ENCODE measurements around the gene HSPA5. TPM values are rescaled to one million over a fixed set of nuclear protein-coding genes. Genes with fewer than 3 reads are reported as not detected.

HSPA5 gene
- total and polyA plus RNA-seq, 10 of the 15 experiments (the other 5 are each of a cell fraction or from before 2014, with no cell fraction given): 39.8 to 517 (median 105) TPM

GRCh38 chr9:125189011-125189360, 52.2 kb downstream of the HSPA5 start:
- no peak for FAIRE-seq
- Histone ChIP-seq H3K9ac (ENCODE audit: control insufficient read depth, insufficient read depth, low read length) (peak overlapping the region; percentile 98), H3K27me3 (replicated peaks in 1 of 2; ENCODE audit: control insufficient read depth in 2 of 2, insufficient read depth in 2 of 2, low read length in 1 of 2) (no peaks in the 10 kb centered on the region), H3K4me1 (ENCODE audit: control insufficient read depth, insufficient read depth, low read length) (peaks cover 4% of the 10 kb centered on the region), H2AFZ (ENCODE audit: control insufficient read depth, low read depth, low read length) (peak overlapping the region; percentile 88), H3K4me3 (peak overlapping the region; percentile 93), H4K20me1 (ENCODE audit: control insufficient read depth, insufficient read depth) (no peaks in the 10 kb centered on the region), H3K79me2 (ENCODE audit: control insufficient read depth, insufficient read depth, low read length) (peaks cover 50% of the 10 kb centered on the region), H3K36me3 (ENCODE audit: control insufficient read depth in 2 of 2, insufficient read depth in 2 of 2, low read length in 1 of 2) (peaks cover 0 to 1% of the 10 kb centered on the region in 2 experiments; a peak in 1 of 4 replicates), H3K27ac (ENCODE audit: control insufficient read depth, insufficient read depth) (peak overlapping the region; percentile 89), H3K4me2 (ENCODE audit: control insufficient read depth, insufficient read depth) (peak overlapping the region; percentile 77), H3K9me3 (replicated peaks; ENCODE audit: control insufficient read depth, insufficient read depth, low read length) (no peaks in the 10 kb centered on the region)
- ChIA-PET RAD21 (ENCODE audit: unreplicated experiment) (interaction anchor here (0.9 kb wide), 1 partner anchor 903 kb away, joined by 3 read pairs; no protein-coding TSS in a partner anchor), SMC1A (ENCODE audit: uncharacterized antibody, unreplicated experiment) (interaction anchor here (0.9 kb wide), 1 partner anchor 52 kb away, joined by 3 read pairs; the partner anchor contains the start of gene HSPA5), POLR2A (interaction anchor here (0.5 to 0.9 kb wide), 2 partner anchors 52 to 72 kb away, joined by 3 to 8 read pairs; partner anchors contain the start of gene HSPA5), CTCF (interaction anchor here (0.7 to 0.8 kb wide), 2 partner anchors 10 to 28 kb away, joined by 3 read pairs; no protein-coding TSS in a partner anchor)
- intact Hi-C loops (cut with micrococcal nuclease; ENCODE audit: unreplicated experiment) (loop anchor here (2.0 kb wide), 1 partner anchor 72 kb away; the partner anchor contains the start of gene GAPVD1), in situ Hi-C loops (cut with MboI) (no loop called here)
- peak; percentile 58 for ATAC-seq
- BruUV-seq (replicated peaks): TSS peak; percentile 88
- TF ChIP-seq SIN3A (IDR thresholded peaks at IDR 0.05; ENCODE audit: low read depth, low read length) (peak; percentile 25; the same call in 1 of the 2 replicates), TARDBP (IDR thresholded peaks at IDR 0.05; ENCODE audit: borderline replicate concordance) (no peak)
- WGBS (ENCODE audit: insufficient coverage, insufficient replicate concordance, low lambda C conversion rate, missing lambda C conversion rate): 1% methylated on average over 24 of the region's 26 CpGs
- no peak for DNase-seq (ENCODE audit: low read depth, low spot score)

Small RNAs within 50 kb of the gene (small RNA-seq; reads per million reads assigned to genes)
- gene AL354710.1: not detected

Other genes with a start within 250 kb of the HSPA5 start
- 5.7 and 7.7 TPM in 2 replicates for gene SCAI, start 97.8 kb downstream of the HSPA5 start, total RNA-seq (2014; rRNA removed)
- 5.6 and 7.2 TPM in 2 replicates for gene SCAI, start 97.8 kb downstream of the HSPA5 start, total RNA-seq (2014; rRNA removed; fragmentation: Illumina TruSeq; extraction: Trizol)
- gene SCAI, start 97.8 kb downstream of the HSPA5 start, total RNA-seq (2021): 6.9 and 8.1 TPM in 2 replicates
- gene SCAI, start 97.8 kb downstream of the HSPA5 start, polyA plus RNA-seq (2011; rRNA removed): 8.8 and 12.4 TPM in 2 replicates
- 3.2 and 3.5 TPM in 2 replicates for gene SCAI, start 97.8 kb downstream of the HSPA5 start, polyA plus RNA-seq (2014; fragmentation: Illumina TruSeq; extraction: Trizol)
- gene SCAI, start 97.8 kb downstream of the HSPA5 start, polyA plus RNA-seq (2014; fragmentation: Nextera tagmentation; extraction: Ambion mirVana): under 1 TPM; 0.52 to 0.82 TPM
- gene SCAI, start 97.8 kb downstream of the HSPA5 start, polyA plus RNA-seq (2014; rRNA removed): 2.6 and 3.4 TPM in 2 replicates
- 1 to 10 TPM; 4.9 to 5.3 TPM for gene SCAI, start 97.8 kb downstream of the HSPA5 start, polyA plus RNA-seq (2016; fragmentation: Nextera tagmentation; extraction: Ambion mirVana)
- gene PPP6C, start 51.5 kb downstream of the HSPA5 start, total RNA-seq (2014; rRNA removed): 27.2 and 34.8 TPM in 2 replicates
- 35.1 and 35.3 TPM in 2 replicates for gene PPP6C, start 51.5 kb downstream of the HSPA5 start, total RNA-seq (2014; rRNA removed; fragmentation: Illumina TruSeq; extraction: Trizol)
- 41.2 and 43.4 TPM in 2 replicates for gene PPP6C, start 51.5 kb downstream of the HSPA5 start, total RNA-seq (2021)
- gene PPP6C, start 51.5 kb downstream of the HSPA5 start, polyA plus RNA-seq (2011; rRNA removed): 45.3 and 67.8 TPM in 2 replicates
- gene PPP6C, start 51.5 kb downstream of the HSPA5 start, polyA plus RNA-seq (2014; fragmentation: Illumina TruSeq; extraction: Trizol): 38.8 and 46.0 TPM in 2 replicates
- gene PPP6C, start 51.5 kb downstream of the HSPA5 start, polyA plus RNA-seq (2014; fragmentation: Nextera tagmentation; extraction: Ambion mirVana): 10 to 100 TPM; 26.8 to 33.8 TPM
- 23.9 and 27.4 TPM in 2 replicates for gene PPP6C, start 51.5 kb downstream of the HSPA5 start, polyA plus RNA-seq (2014; rRNA removed)
- 10 to 100 TPM; 39.7 to 40.2 TPM for gene PPP6C, start 51.5 kb downstream of the HSPA5 start, polyA plus RNA-seq (2016; fragmentation: Nextera tagmentation; extraction: Ambion mirVana)
- gene RABEPK, start 40.8 kb downstream of the HSPA5 start, total RNA-seq (2014; rRNA removed): 32.3 TPM in 2 replicates
- gene RABEPK, start 40.8 kb downstream of the HSPA5 start, total RNA-seq (2014; rRNA removed; fragmentation: Illumina TruSeq; extraction: Trizol): 28.1 and 29.1 TPM in 2 replicates
- gene RABEPK, start 40.8 kb downstream of the HSPA5 start, total RNA-seq (2021): 26.9 and 27.7 TPM in 2 replicates
- 33.6 and 41.6 TPM in 2 replicates for gene RABEPK, start 40.8 kb downstream of the HSPA5 start, polyA plus RNA-seq (2011; rRNA removed)
- 30.6 and 32.4 TPM in 2 replicates for gene RABEPK, start 40.8 kb downstream of the HSPA5 start, polyA plus RNA-seq (2014; fragmentation: Illumina TruSeq; extraction: Trizol)
- 10 to 100 TPM; 41.7 to 59.8 TPM for gene RABEPK, start 40.8 kb downstream of the HSPA5 start, polyA plus RNA-seq (2014; fragmentation: Nextera tagmentation; extraction: Ambion mirVana)
- 29.2 and 37.2 TPM in 2 replicates for gene RABEPK, start 40.8 kb downstream of the HSPA5 start, polyA plus RNA-seq (2014; rRNA removed)
- gene RABEPK, start 40.8 kb downstream of the HSPA5 start, polyA plus RNA-seq (2016; fragmentation: Nextera tagmentation; extraction: Ambion mirVana): 10 to 100 TPM; 46.3 to 52.4 TPM
- 30.4 and 31.2 TPM in 2 replicates for gene GAPVD1, start 20.5 kb upstream of the HSPA5 start, total RNA-seq (2014; rRNA removed)
- gene GAPVD1, start 20.5 kb upstream of the HSPA5 start, total RNA-seq (2014; rRNA removed; fragmentation: Illumina TruSeq; extraction: Trizol): 27.6 and 31.6 TPM in 2 replicates
- 29.6 and 30.1 TPM in 2 replicates for gene GAPVD1, start 20.5 kb upstream of the HSPA5 start, total RNA-seq (2021)
- 15.9 and 17.8 TPM in 2 replicates for gene GAPVD1, start 20.5 kb upstream of the HSPA5 start, polyA plus RNA-seq (2011; rRNA removed)
- 22.1 and 23.3 TPM in 2 replicates for gene GAPVD1, start 20.5 kb upstream of the HSPA5 start, polyA plus RNA-seq (2014; fragmentation: Illumina TruSeq; extraction: Trizol)
- 1 to 10 TPM; 4.3 to 5.2 TPM for gene GAPVD1, start 20.5 kb upstream of the HSPA5 start, polyA plus RNA-seq (2014; fragmentation: Nextera tagmentation; extraction: Ambion mirVana)
- 16.1 and 17.4 TPM in 2 replicates for gene GAPVD1, start 20.5 kb upstream of the HSPA5 start, polyA plus RNA-seq (2014; rRNA removed)
- 10 to 100 TPM; 35.2 to 36.6 TPM for gene GAPVD1, start 20.5 kb upstream of the HSPA5 start, polyA plus RNA-seq (2016; fragmentation: Nextera tagmentation; extraction: Ambion mirVana)